ENCODE measurements around the gene MT1M. TPM values are rescaled to one million over a fixed set of nuclear protein-coding genes. Genes with fewer than 3 reads are reported as not detected.
"Not testable (repeated sequence)": the region's sequence is repeated elsewhere in the genome, so short reads cannot be mapped to it uniquely, and the experiment has no call there.

MT1M gene
- total RNA-seq, 1 donor from 2014 or later: 0.35 TPM

DNA sequence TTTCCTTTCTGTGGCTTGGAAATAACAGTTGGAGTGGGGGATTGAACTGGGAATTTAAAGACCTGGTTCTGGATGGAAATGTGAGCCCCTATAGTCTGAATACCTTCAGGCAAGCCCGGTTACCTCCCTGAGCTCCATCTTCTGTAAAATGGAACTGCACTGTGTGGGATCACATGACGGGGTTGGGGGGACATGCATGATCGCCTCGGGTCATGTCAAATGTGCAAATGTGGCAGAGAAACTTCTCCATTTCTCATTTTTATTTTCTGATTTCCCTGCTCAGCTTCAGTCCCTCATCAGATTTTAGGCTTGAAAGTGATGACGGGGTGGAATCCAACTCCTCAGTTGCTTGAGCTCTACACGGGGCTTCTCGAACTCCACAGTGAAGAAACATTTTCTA lies 20.8 kb downstream of the MT1M start:
- peaks cover 16% of the 10 kb centered on the region for H3K4me1 Mint-ChIP-seq (ENCODE audit: low read depth)
- DNase-seq (ENCODE audit: low spot score): no peak
- H3K27ac Mint-ChIP-seq (ENCODE audit: unreplicated experiment): no peak overlapping the region
- H3K27me3 Mint-ChIP-seq (ENCODE audit: low read depth): peaks cover 17% of the 10 kb centered on the region
- H3K9me3 Mint-ChIP-seq (ENCODE audit: low read depth): no peaks in the 10 kb centered on the region
- no peaks in the 10 kb centered on the region for H3K36me3 Mint-ChIP-seq (ENCODE audit: low read depth)
- TF ChIP-seq, protein P1, sequence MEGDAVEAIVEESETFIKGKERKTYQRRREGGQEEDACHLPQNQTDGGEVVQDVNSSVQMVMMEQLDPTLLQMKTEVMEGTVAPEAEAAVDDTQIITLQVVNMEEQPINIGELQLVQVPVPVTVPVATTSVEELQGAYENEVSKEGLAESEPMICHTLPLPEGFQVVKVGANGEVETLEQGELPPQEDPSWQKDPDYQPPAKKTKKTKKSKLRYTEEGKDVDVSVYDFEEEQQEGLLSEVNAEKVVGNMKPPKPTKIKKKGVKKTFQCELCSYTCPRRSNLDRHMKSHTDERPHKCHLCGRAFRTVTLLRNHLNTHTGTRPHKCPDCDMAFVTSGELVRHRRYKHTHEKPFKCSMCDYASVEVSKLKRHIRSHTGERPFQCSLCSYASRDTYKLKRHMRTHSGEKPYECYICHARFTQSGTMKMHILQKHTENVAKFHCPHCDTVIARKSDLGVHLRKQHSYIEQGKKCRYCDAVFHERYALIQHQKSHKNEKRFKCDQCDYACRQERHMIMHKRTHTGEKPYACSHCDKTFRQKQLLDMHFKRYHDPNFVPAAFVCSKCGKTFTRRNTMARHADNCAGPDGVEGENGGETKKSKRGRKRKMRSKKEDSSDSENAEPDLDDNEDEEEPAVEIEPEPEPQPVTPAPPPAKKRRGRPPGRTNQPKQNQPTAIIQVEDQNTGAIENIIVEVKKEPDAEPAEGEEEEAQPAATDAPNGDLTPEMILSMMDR (IDR thresholded peaks at IDR 0.05): no peak
- no peak overlapping the region for H3K4me3 Mint-ChIP-seq (ENCODE audit: unreplicated experiment)

DNA sequence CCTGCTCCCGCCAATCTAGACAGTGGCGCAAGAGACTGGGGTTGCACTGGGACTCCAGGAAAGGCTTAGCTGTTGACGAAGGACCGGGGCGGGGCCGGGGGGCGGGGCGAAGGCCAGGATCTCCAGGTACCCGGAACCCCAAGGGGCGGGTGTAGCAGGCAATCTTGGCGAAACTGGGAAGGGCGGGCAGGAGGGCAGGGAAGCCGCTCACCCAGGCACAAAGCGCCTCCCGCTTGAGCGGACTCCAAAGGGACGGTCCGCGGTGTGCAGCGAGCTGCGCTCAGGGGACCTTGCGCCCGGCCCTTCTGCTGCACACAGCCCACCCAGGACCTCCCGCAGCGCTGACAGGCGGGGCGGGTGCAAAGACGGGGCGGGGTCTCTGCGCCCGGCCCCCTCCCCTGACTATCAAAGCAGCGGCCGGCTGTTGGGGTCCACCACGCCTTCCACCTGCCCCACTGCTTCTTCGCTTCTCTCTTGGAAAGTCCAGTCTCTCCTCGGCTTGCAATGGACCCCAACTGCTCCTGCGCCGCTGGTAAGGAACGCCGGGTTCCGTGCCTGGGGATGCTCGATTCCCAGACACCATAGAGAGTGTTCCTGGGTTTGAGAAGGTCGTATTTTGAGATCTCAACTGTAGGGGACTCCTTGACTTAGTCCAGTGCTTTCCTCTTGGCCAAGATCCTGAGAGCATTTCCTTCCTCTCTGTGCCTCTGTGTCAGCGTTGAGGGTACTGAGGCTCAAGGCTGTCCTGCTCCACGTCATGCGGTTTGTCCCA lies 25.3 kb downstream of the MT1M start, which contains the start of gene MT1F:
Gene MT1F (plus strand): TSS at position 405 of the 772 bp plus-strand sequence. CDS start 100 bp downstream, at position 505.
- H3K4me3 Mint-ChIP-seq (ENCODE audit: unreplicated experiment): peak within 1 kb of the TSS; percentile 79
- no peak for DNase-seq (ENCODE audit: low spot score)
- peaks cover 36% of the 10 kb centered on the region for H3K27me3 Mint-ChIP-seq (ENCODE audit: low read depth)
- H3K4me1 Mint-ChIP-seq (ENCODE audit: low read depth): peaks cover 25% of the 10 kb centered on the region
- H3K36me3 Mint-ChIP-seq (ENCODE audit: low read depth): no peaks in the 10 kb centered on the region
- H3K9me3 Mint-ChIP-seq (ENCODE audit: low read depth): no peaks in the 10 kb centered on the region
- TF ChIP-seq, protein P1 (IDR thresholded peaks at IDR 0.05): no peak
- H3K27ac Mint-ChIP-seq (ENCODE audit: unreplicated experiment): no peak within 1 kb of the TSS

DNA sequence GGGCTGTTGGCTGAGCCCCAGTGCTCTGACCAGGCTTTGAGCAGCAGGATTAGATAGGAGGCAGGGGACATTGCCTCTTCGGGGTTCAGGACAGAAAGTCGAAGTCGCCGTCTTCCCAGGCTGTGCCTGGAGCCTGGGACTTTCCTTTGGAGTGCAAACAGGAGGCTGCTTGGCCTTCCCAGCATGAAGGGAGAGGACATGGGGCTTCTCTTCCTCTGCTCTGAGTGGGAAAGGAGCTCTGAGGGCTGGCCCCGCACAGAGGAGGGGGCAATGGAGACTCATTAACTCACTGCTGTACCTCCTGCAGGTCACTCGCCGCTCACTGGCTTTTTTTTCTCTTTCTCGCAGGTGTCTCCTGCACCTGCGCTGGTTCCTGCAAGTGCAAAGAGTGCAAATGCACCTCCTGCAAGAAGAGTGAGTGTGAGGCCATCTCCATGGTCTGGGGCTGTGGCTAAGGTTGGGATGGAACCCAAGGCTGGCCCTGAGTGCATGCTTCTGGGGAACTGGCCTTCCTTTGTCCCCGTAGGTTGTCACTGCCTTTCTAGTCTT lies 25.9 kb downstream of the MT1M start:
- Mint-ChIP-seq H3K4me1 (ENCODE audit: low read depth) (peaks cover 28% of the 10 kb centered on the region), H3K27me3 (ENCODE audit: low read depth) (peaks cover 37% of the 10 kb centered on the region), H3K36me3 (ENCODE audit: low read depth) (no peaks in the 10 kb centered on the region), H3K27ac (ENCODE audit: unreplicated experiment) (no peak overlapping the region), H3K4me3 (ENCODE audit: unreplicated experiment) (peak overlapping the region; percentile 79), H3K9me3 (ENCODE audit: low read depth) (no peaks in the 10 kb centered on the region)
- no peak for DNase-seq (ENCODE audit: low spot score)
- TF ChIP-seq, protein P1 (IDR thresholded peaks at IDR 0.05): no peak

DNA sequence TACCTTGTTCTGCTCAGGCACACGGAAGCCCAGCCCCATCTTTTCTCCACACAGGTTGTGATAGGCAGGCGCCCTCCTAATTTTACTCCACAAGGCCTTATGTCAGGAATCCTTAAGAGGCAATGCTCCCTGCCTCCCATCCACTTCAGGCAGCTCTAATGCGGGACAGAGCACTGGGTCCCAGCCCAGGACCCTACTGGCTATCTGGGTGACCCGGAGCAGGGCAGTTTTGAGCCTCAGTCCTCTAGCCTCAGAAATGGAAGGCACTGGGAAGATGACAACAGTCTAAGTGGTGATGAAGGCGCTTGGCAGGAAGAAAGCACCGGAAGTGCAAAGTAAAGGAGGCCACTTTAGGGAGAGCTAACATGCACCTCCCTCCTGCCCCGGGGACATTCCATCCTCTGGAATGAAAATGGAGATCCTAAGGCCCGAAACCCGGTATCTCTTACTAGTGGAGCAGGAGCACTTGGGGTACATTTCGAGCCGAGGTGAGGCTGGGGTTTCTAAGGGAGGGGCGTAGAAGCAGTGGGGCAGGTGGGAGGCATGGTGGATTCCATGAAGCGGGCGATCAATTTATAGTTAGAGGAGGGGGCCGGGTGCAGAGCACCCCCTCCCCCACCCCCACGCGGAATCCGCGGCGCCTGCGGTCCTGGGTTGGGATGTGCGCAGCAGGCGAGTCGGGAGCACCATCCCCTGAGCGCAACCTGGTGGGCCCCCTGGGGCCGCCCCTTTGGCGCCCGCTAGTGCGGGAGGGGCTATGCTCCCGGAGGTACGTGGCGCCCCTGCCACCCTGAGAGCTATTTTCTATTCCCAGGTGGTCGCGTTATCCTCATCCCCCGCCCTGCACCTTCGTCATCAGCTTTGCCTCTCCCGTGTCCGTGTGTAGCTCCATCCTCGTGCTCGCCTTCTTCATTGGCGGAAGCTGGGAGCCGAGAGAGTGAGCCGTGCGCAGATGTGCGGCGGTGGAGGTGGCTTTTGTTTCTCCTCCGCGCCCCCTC lies 30.2 kb downstream of the MT1M start:
- TF ChIP-seq, protein P1 (IDR thresholded peaks at IDR 0.05): no peak
- Mint-ChIP-seq H3K27me3 (ENCODE audit: low read depth) (peaks cover 66% of the 10 kb centered on the region), H3K4me1 (ENCODE audit: low read depth) (peaks cover 18% of the 10 kb centered on the region), H3K36me3 (ENCODE audit: low read depth) (no peaks in the 10 kb centered on the region), H3K9me3 (ENCODE audit: low read depth) (no peaks in the 10 kb centered on the region), H3K4me3 (ENCODE audit: unreplicated experiment) (peak overlapping the region; percentile 46), H3K27ac (ENCODE audit: unreplicated experiment) (no peak overlapping the region)
- no peak for DNase-seq (ENCODE audit: low spot score)

DNA sequence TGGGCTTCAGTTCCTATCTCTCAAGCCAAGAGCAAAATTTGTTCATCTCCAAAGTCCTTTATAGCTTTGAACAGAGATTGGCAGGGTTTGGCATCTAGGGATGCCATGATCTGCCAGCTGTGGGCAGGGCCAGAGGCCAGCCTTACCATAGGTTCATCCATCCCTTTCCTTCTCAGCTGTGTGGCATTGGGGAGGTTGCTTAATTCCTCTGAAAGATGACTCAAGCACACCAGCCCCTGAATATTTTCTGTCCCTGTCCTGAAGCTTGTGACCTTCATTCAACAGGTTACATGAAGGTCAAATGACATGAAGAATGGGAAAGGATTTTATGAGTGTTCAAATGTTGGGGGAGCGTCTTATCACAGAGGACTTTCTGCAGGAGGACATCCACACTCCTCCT lies 32.0 kb downstream of the MT1M start:
- H3K36me3 Mint-ChIP-seq (ENCODE audit: low read depth): no peaks in the 10 kb centered on the region
- no peak for DNase-seq (ENCODE audit: low spot score)
- H3K4me1 Mint-ChIP-seq (ENCODE audit: low read depth): peaks cover 13% of the 10 kb centered on the region
- H3K4me3 Mint-ChIP-seq (ENCODE audit: unreplicated experiment): no peak overlapping the region
- H3K27ac Mint-ChIP-seq (ENCODE audit: unreplicated experiment): no peak overlapping the region
- TF ChIP-seq, protein P1 (IDR thresholded peaks at IDR 0.05): no peak
- peaks cover 72% of the 10 kb centered on the region for H3K27me3 Mint-ChIP-seq (ENCODE audit: low read depth)
- H3K9me3 Mint-ChIP-seq (ENCODE audit: low read depth): no peaks in the 10 kb centered on the region

DNA sequence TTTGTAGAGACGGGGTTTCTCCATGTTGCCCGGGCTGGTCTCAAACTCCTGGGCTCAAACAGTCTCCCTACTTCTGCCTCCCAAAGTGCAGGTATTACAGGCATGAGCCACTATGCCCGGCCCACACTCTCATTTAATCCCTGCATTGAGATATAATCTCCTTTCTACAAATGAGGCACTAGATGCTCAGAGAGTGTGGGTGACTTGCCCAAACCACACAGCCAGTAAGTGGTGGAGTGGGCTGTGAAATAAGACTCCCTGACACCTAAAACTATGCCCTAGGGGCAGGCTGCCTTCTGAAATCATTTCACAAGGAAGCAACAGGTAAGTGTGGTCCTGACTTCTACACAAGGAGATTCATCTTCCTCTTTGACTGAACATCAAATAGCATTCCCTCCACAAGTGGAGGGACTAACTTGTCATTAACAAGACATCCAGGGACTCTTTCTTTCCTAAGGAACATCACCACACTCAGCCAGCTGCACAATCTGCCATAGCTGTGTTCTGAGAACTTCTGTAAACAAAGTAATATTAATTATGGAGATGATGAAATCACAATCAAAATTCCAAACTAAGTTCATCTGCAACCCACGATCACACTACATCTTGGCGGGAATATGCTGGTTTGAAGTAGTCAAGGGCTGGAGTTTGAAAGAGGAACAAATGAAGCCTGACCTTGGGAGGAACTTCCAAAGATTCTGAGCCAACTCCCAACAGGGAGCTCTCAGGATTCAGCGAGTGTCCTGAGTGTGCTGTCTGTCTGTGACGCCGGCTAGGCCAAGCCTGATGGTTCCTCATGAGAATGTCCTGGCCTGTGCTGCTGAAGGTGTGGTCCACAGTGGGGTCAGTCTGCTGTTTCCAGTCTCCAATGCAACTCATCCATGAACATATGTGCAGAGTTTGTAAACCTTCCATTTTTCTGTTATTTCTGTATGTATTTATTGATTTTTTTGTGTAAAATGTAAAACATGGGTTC lies 33.1 kb downstream of the MT1M start:
- H3K27ac Mint-ChIP-seq (ENCODE audit: unreplicated experiment); H3K36me3 Mint-ChIP-seq (ENCODE audit: low read depth); H3K4me3 Mint-ChIP-seq (ENCODE audit: unreplicated experiment); H3K9me3 Mint-ChIP-seq (ENCODE audit: low read depth); DNase-seq (ENCODE audit: low spot score): not testable (repeated sequence)
- peaks cover 13% of the 10 kb centered on the region for H3K4me1 Mint-ChIP-seq (ENCODE audit: low read depth)
- H3K27me3 Mint-ChIP-seq (ENCODE audit: low read depth): peaks cover 73% of the 10 kb centered on the region
